ENCODE data around the gene C1orf21.

GRCh38 chr1:184482136-184482535 lies 95.3 kb downstream of the C1orf21 start:
- TF ChIP-seq REST (IDR thresholded peaks at IDR 0.05; ENCODE audit: insufficient read depth in 1 of 2, low read depth in 2 of 2, low read length in 1 of 2) (no peak), CTCF (IDR thresholded peaks at IDR 0.05) (no peak), POLR2AphosphoS5 (IDR thresholded peaks at IDR 0.05; ENCODE audit: low read depth, low read length) (no peak), SIN3A (IDR thresholded peaks at IDR 0.05; ENCODE audit: borderline replicate concordance, insufficient read depth, low read depth, low read length) (no peak), TCF7L2 (IDR thresholded peaks at IDR 0.05; ENCODE audit: low read depth, low read length) (no peak)

Measured in Panc1 (cell line).